Left hindlimb (tissue), 1 donor: ENCODE data around the gene SAMD10.

Experiments used
- DNase-seq: peaks from one replicate; pipeline ENCODE4 v3.0.0-alpha.2; 2018

The SAMD10 gene

DNA sequence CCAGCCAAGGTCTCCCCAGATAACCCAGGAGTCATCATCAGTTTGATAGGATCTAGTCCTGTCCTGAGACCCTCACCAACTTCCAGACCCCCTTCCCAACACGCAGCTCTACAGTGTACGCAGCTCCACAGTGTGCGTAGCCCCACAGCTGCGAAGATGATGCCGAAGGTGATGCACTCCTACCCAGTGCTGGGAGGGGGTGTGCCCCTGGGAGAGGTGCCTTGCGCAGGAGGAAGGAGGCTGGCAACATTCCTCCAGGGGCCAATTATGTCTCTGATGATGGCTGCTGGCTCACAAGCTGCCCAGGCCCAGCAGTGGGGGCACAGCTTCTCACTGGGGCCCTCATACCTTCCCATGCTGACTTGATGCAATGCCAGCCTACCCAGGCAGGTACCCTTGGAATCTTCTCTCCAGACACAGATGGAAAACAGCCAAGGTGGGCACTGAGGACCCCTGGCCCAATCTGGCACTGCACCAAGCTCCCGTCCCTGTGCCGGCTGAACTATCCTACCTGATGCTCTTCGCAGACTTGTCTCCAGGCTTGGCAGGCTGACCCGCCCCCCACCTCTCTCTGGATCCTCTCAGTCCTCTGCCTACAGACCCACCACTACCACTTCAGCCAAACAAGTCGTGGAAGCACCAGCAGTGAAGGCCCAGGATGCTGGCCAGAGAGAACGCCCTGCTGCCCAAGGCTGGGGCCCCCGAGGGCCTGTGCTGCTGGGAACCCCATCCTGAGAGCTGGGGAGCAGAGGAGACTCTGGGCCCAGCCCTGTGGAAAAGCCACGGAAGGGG, 11.1 kb downstream of the SAMD10 start:
- peak; percentile 29 for DNase-seq

GRCh38 chr20:63967330-63968135, 11.9 kb downstream of the SAMD10 start:
- DNase-seq, result peak; percentile 33

- no peak for DNase-seq
Measured at GRCh38 chr20:63966944-63967322, 12.5 kb downstream of the SAMD10 start.

DNA sequence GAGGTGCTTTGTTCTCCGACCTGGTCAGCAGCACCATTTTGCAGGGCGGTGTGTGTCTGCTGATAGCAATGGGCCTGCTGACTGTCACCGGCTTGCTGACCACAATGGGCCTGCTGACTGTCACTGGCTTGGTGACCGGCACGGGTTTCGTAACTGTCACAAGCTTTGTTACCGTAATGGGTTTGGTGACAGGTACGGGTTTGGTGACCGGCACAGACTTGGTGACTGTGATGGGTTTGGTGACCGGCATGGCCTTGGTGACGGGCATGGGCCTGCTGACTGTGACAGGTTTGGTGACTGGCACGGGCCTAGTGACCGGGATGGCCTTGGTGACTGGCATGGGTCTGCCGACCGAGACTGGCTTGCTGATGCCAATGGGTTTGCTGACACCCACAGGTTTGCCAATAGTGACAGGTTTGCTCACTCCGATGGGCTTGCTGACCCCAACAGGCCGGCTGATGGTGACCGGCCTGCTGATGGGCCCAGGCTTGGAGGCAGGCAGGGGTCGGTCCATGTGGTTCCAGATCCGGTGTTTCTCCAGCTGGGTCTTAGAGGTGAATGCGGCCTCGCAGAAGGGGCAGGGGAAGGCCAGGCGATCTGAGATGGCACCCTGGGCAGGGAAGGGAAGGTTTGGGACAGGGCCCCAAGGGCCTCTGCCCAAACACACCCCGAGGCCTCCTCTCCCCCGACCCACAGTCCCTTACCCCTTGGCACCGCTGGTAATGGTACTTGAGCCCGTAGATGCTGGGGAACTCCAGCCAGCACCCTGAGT, 13.1 kb downstream of the SAMD10 start:
- DNase-seq, result peak; percentile 25

- DNase-seq, result peak; percentile 15
Measured at GRCh38 chr20:63964412-63964811, 15.0 kb downstream of the SAMD10 start.

- DNase-seq, result peak; percentile 25
Measured at GRCh38 chr20:63963784-63964301, 15.6 kb downstream of the SAMD10 start.

DNA sequence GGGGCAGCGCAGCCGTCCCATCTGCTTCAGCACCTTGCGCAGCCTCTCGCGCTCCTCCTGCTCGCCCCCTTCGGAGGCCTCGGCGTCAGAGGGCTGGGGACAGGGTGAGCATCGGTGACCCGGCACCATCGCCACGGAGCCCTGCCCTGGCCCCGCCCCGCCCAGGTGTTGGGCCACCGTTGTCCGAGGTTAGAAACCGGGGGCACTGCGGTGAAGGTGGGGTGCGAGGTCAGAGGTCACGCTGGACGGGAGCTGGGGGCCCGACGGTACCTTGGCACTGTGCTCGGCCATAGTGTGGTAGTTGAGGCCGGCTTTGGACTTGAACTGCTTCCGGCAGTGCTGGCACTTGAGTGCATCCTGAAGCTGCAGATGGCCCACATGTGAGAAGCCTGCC, 16.1 kb downstream of the SAMD10 start:
- peak; percentile 28 for DNase-seq

DNA sequence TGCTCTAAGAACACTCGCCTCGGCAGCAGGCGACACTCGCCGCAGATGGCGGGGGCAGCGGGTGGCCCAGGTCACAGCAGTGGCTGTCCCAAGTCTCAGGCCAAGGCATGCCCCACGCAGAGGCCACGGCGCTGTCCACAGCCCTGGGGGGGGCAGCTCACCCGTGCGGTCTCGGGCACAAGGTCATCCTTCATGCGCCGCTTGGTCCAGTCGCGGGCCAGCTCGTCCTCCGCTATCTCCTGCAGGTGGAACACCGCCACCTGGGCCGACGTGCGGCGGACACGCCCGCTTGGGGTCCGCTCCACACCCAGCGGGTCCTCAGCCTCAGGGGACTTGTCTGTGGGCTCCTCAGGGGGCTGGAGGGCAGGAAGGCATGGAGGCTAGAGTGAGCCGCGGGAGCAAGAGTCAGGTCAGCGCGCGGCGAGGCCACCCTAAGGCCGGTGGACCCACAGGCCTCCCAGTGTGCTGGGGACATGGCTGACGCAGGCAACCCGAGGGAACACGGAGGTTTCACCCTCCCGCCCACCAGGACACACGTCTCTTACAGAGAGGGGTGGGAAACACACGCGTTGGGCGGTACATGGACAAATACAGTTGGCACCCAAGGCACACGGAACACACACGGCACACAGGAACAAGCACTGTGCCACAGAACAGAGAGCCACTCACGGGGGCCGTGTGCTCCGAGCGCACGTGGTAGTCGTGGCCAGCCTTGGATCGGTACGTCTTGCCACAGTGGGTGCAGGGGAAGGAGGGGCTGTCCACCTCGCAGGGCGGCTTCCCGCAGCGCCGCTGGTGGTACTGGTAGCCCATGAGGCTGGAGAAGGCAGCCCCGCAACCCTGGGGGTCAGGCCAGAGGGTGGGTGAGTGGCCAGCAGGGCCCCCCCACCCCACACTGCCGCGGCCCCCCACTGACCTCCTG, 16.8 kb downstream of the SAMD10 start:
- peak; percentile 23 for DNase-seq

GRCh38 chr20:63961664-63962425, 17.6 kb downstream of the SAMD10 start:
- DNase-seq, result peak; percentile 25

DNA sequence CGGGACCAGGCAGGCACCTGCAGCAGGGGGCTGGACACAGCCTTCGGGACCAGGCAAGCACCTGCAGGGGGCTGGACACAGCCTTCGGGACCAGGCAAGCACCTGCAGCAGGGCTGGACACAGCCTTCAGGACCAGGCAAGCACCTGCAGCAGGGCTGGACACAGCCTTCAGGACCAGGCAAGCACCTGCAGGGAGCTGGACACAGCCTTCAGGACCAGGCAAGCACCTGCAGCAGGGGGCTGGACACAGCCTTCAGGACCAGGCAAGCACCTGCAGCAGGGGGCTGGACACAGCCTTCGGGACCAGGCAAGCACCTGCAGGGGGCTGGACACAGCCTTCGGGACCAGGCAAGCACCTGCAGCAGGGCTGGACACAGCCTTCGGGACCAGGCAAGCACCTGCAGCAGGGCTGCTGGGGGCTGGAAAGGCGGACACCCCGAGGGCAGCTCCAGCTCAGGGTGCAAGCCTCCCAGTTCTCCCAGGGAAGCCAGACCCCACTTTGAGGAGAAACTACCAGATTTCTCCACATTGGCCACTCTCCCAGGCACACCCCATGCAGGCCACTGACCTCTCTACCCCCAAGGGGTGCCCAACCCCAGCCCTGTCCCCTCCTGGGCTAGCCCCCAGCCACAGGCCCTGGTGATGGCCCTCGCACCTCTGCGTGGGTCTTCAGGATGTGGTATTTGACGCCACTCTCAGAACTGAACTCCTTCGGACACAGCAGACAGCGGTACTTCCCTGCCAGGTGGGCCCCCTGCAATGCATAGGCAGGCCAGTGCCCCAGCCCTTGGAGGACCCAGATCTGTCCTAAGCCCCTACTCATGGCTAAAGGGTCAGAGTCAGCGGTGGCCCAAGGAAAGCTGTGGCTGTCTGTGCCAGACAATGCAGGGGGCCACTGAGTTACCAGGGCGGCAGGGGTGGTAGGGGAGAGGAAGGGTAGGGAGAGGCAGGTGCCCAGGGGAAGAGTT, 18.5 kb downstream of the SAMD10 start:
- peak; percentile 14 for DNase-seq

DNA sequence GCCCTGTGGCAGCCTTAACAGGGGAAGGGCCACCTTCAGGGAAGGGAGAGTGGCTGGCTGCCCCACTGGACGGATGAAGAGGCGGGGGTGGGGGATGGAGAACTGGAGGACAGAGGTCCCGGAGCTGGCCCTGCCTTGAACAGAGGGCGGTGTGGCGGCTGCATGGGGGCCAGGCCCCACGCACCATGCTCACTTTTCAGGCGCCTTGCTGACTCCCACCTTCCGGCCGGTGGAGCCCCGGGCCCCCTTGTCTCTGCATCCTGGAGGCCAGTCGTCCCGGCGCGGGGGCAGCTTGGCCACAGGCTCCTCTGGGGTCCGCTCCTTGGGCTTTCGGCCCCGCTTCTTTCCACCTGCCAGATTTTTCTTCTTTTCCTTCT, 19.8 kb downstream of the SAMD10 start:
- DNase-seq, result no peak

- no peak for DNase-seq
Measured at GRCh38 chr20:63958964-63959698, 20.3 kb downstream of the SAMD10 start.

- DNase-seq, result no peak
Measured at GRCh38 chr20:63958471-63958870, 21.0 kb downstream of the SAMD10 start.

GRCh38 chr20:63957690-63958441, 21.6 kb downstream of the SAMD10 start:
- DNase-seq, result no peak

DNA sequence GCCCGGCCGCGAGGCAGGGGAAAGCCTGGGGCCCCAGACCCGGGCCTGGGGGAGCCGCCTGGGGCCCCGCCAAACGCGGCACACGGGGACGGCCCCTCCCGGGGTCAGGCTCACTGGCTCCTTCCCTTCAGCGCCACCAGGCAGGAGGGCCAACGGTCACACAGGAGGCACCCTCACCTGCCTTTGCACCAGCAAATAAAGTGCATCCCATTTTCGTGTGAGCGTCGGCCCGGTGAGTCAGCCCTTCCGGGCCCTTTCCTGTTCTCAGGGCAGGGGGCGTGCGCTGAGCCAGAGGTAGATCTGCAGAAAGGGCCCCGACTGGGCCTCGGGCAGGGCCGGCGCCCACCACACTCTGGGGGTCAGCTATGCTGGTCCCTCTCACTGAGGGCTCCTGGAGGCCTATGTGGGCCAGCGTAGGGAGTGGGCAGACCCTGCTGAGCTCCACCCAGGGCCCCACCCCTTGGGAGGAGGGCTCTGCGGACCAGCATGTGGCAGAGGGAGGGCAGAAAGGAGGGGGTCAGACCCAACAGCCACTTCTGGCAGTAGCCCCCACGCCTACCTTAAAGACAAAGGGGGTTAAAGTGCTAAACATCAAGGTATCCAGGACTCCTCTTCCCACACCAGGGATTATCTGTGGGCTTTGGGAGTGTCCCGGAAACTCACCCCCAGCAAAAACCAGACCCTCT, 22.3 kb downstream of the SAMD10 start:
- peak; percentile 80 for DNase-seq

GRCh38 chr20:63956664-63957003, 22.8 kb downstream of the SAMD10 start:
- no peak for DNase-seq

DNA sequence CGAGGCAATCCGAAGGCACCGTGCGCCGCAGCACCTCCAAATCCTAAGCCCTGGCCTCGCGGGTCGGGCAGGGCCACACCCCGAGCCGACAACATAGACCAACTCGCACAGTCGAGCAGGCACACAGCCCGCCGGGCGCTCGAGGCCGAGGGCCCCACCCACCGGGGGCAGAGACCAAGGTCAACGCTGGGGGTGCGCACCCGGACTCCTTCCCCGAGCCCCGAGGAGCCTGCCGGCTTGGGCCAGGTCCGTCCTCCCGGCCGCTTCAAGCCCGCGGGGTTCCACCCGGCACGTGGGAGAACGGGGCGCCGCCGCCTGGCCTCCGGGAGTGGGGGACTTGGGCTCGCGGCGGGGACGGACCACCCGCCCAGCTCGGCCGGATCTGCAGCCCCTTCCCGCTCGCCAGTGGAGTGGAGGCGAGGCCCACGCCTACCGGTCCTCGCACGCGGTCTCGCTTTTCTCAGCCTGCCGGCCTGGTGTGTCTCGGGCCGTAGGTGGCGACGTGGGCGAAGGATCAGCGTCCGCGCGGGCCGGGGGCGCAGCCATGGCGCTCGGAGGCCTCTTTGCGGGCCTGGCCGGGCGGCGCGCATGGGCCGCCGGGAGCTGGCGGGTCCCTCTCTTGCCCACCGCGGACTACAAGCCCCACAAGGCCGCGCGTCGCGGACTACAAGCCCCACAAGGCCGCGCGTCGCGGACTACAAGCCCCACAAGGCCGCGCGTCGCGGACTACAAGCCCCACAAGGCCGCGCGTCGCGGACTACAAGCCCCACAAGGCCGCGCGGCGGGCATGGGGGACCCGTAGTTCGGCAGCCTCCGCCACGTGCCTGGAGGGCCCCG, 23.4 kb downstream of the SAMD10 start, which contains the start of gene UCKL1:
Gene UCKL1 (minus strand): TSS at position 590 of the 837 bp plus-strand sequence. CDS start 44 bp downstream, at position 546.
- DNase-seq, result peak; percentile 92
